HG03135 (cell line): ENCODE measurements around the gene UBC.
A peak's percentile ranks its signal among the peaks of the same experiment; 100 is the strongest.
"Not testable (repeated sequence)": the region's sequence is repeated elsewhere in the genome, so short reads cannot be mapped to it uniquely, and the experiment has no call there.

Source experiments
- ATAC-seq: cut with Tn5 transposase; IDR thresholded peaks from one replicate; pipeline ENCODE4 v1.9.1; 2021; ENCODE audit warnings: mild to moderate bottlenecking, moderate library complexity; ENCODE audit not compliant: unreplicated experiment

UBC gene

GRCh38 chr12:124887766-124888165 lies 26.7 kb downstream of the UBC start:
- ATAC-seq: not testable (repeated sequence)

GRCh38 chr12:124884587-124885438 lies 29.6 kb downstream of the UBC start:
- peak; percentile 78 for ATAC-seq

GRCh38 chr12:124883263-124884130 lies 31.0 kb downstream of the UBC start:
- no peak for ATAC-seq

GRCh38 chr12:124881123-124881522 lies 33.3 kb downstream of the UBC start:
- no peak for ATAC-seq

GRCh38 chr12:124880335-124880734 lies 34.1 kb downstream of the UBC start:
- ATAC-seq: not testable (repeated sequence)

- ATAC-seq: no peak
Measured at GRCh38 chr12:124878795-124879516, 35.5 kb downstream of the UBC start.

GRCh38 chr12:124877423-124877822 lies 37.0 kb downstream of the UBC start:
- ATAC-seq: no peak

- ATAC-seq: no peak
Measured at GRCh38 chr12:124876171-124876570, 38.3 kb downstream of the UBC start.

GRCh38 chr12:124875803-124876132 lies 38.7 kb downstream of the UBC start:
- ATAC-seq: no peak

- ATAC-seq: no peak
Measured at GRCh38 chr12:124874988-124875802, 39.3 kb downstream of the UBC start.

GRCh38 chr12:124874188-124874587 lies 40.3 kb downstream of the UBC start:
- no peak for ATAC-seq

- no peak for ATAC-seq
Measured at GRCh38 chr12:124872068-124872719, 42.3 kb downstream of the UBC start.

GRCh38 chr12:124871297-124871696 lies 43.2 kb downstream of the UBC start:
- ATAC-seq: no peak

- no peak for ATAC-seq
Measured at GRCh38 chr12:124870515-124870914, 43.9 kb downstream of the UBC start.

- ATAC-seq: no peak
Measured at GRCh38 chr12:124869059-124869665, 45.3 kb downstream of the UBC start.

- no peak for ATAC-seq
Measured at GRCh38 chr12:124868252-124869058, 46.0 kb downstream of the UBC start.

- ATAC-seq: no peak
Measured at GRCh38 chr12:124867401-124867930, 47.0 kb downstream of the UBC start.

- ATAC-seq: no peak
Measured at GRCh38 chr12:124866883-124867400, 47.5 kb downstream of the UBC start.
